GM23338 (cell line): Measurements from ENCODE around the gene PRDM5. TPM values are rescaled to one million over a fixed set of nuclear protein-coding genes. Genes with fewer than 3 reads are reported as not detected.
A peak's percentile ranks its signal among the peaks of the same experiment; 100 is the strongest.

Experiments
- ATAC-seq: fragments of 200-7000 bp; cut with Tn5 transposase; 3 replicates; pipeline ENCODE4 v1.9.1; 2020
- DNase-seq: peaks from one replicate; pipeline ENCODE4 v3.0.0-alpha.2; 2015; ENCODE audit warnings: low spot score
- H2AFZ ChIP-seq: fragments of 200-600 bp; sonication (generic); 2 replicates; pipeline ENCODE4 v1.8.0; 2016; ENCODE audit warnings: antibody characterized with exemption, mild to moderate bottlenecking, moderate library complexity
- H3F3A ChIP-seq: fragments of 200-600 bp; sonication (generic); replicated peaks from 2 replicates; pipeline ENCODE4 v1.8.0; 2017; ENCODE audit warnings: antibody characterized with exemption, mixed run types, low read depth
- H3K27ac ChIP-seq: fragments of 200-600 bp; sonication (generic); 2 replicates; pipeline ENCODE4 v1.6.1; 2016; ENCODE audit warnings: low read depth
- H3K27me3 ChIP-seq: fragments of 200-600 bp; sonication (generic); 2 replicates; pipeline ENCODE4 v1.8.0; 2016; ENCODE audit warnings: mild to moderate bottlenecking, mixed run types, moderate library complexity; ENCODE audit not compliant: insufficient read depth
- H3K36me3 ChIP-seq: fragments of 200-600 bp; sonication (generic); 2 replicates; pipeline ENCODE4 v1.8.0; 2016; ENCODE audit warnings: mild to moderate bottlenecking; ENCODE audit not compliant: insufficient read depth
- H3K4me1 ChIP-seq: fragments of 200-600 bp; sonication (generic); 2 replicates; pipeline ENCODE4 v1.8.0; 2016; ENCODE audit warnings: mild to moderate bottlenecking, moderate library complexity; ENCODE audit not compliant: insufficient read depth
- H3K4me2 ChIP-seq: fragments of 200-600 bp; sonication (generic); 2 replicates; pipeline ENCODE4 v1.7.1; 2017; ENCODE audit warnings: mixed run types
- H3K4me3 ChIP-seq: fragments of 200-600 bp; sonication (generic); 2 replicates; pipeline ENCODE4 v1.6.1; 2016; ENCODE audit warnings: mixed run types
- H3K79me2 ChIP-seq: fragments of 200-600 bp; sonication (generic); replicated peaks from 2 replicates; pipeline ENCODE4 v1.8.0; 2017; ENCODE audit warnings: mild to moderate bottlenecking; ENCODE audit not compliant: insufficient read depth
- H3K9me2 ChIP-seq: fragments of 200-600 bp; sonication (generic); 2 replicates; pipeline ENCODE4 v1.8.0; 2017; ENCODE audit not compliant: insufficient read depth
- H4K20me1 ChIP-seq: fragments of 200-600 bp; sonication (generic); replicated peaks from 2 replicates; pipeline ENCODE4 v1.8.0; 2017; ENCODE audit warnings: mild to moderate bottlenecking; ENCODE audit not compliant: insufficient read depth
- H3K27ac Mint-ChIP-seq: 2 replicates; pipeline ENCODE4 v1.8.0; 2020; ENCODE audit warnings: inconsistent platforms, mild to moderate bottlenecking, moderate library complexity, mixed read lengths
- H3K27me3 Mint-ChIP-seq: 3 replicates; pipeline ENCODE4 v1.8.0; 2022; ENCODE audit warnings: low read depth, mild to moderate bottlenecking, moderate library complexity, mixed read lengths, inconsistent platforms; ENCODE audit not compliant: insufficient read depth, poor library complexity
- H3K36me3 Mint-ChIP-seq: 3 replicates; pipeline ENCODE4 v1.8.0; 2021; ENCODE audit warnings: low read depth, mild to moderate bottlenecking, inconsistent platforms, moderate library complexity, mixed read lengths
- H3K4me1 Mint-ChIP-seq: 3 replicates; pipeline ENCODE4 v1.8.0; 2020; ENCODE audit warnings: mild to moderate bottlenecking, inconsistent platforms, mixed read lengths
- H3K4me3 Mint-ChIP-seq: 3 replicates; pipeline ENCODE4 v1.8.0; 2021; ENCODE audit warnings: moderate library complexity, mild to moderate bottlenecking, inconsistent platforms, mixed read lengths
- H3K9me3 Mint-ChIP-seq: 3 replicates; pipeline ENCODE4 v1.8.0; 2020; ENCODE audit warnings: moderate library complexity, mild to moderate bottlenecking, inconsistent platforms, mixed read lengths
- NANOG ChIP-seq: IDR thresholded peaks from 2 replicates; pipeline ENCODE4 v1.6.1; 2016; ENCODE audit warnings: antibody characterized with exemption, borderline replicate concordance
- POLR2AphosphoS5 ChIP-seq: IDR thresholded peaks from 2 replicates; pipeline ENCODE4 v1.6.1; 2016; ENCODE audit warnings: antibody characterized with exemption, low read depth
- ZNF331 ChIP-seq: fragments of 250-450 bp; sonication (Bioruptor Pico); IDR thresholded peaks from 2 replicates; pipeline ENCODE4 v1.5.0; 2020; ENCODE audit warnings: low read depth, mild to moderate bottlenecking, moderate library complexity
- polyA plus RNA-seq: library from polyadenylated mRNA; unstranded; fragments of >200 nt; fragmentation: Nextera tagmentation; extraction: Ambion mirVana; gene quantifications from 2 replicates; pipeline ENCODE4 v1.2.1, GENCODE V29; 2016
- total RNA-seq: library from RNA; depleted of rRNA; stranded (reverse); fragments of >200 nt; shearing (Covaris generic); gene quantifications from 2 replicates; pipeline ENCODE4 v1.2.3, GENCODE V29; 2014
- TF ChIP-seq, protein P1 (sequence below): fragments of 250-450 bp; sonication (Bioruptor Pico); IDR thresholded peaks from 2 replicates; pipeline ENCODE4 v1.5.0; 2020; ENCODE audit warnings: mild to moderate bottlenecking, moderate library complexity
- TF ChIP-seq, protein P2 (sequence below), 2 experiments: fragments of 200-600 bp in 1 of 2; sonication (generic) in 1 of 2; conservative IDR thresholded peaks; 2 replicates each; pipeline versions ENCODE4 v1.5.1 to v1.6.1; 2016 to 2017; ENCODE audit warnings: antibody characterized with exemption in 2 of 2, low read depth in 2 of 2, mild to moderate bottlenecking in 2 of 2, moderate library complexity in 1 of 2

PRDM5 gene
- total and polyA plus RNA-seq, 2 experiments from 2014 or later: 11.2 to 40.4 TPM

DNA sequence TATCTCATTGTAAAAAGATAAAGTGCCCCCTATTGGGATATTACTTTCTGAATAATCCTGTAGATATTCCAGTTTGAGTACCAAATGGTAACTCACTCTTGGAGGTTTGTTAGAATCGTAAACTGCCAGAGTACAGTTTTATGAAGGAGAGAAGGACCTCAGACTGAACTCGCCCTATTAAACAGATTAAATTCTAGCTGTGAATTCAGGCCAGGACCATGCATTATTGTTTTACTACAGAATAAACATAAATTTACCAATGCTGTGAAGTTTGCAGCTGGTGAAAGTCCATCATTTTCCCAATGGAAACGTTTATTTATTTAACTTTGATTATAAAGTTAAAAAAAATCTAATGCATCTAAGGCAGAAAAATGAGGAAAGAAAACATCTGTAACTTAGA lies 20.2 kb upstream of the PRDM5 start (continued):
- TF ChIP-seq, protein P1, sequence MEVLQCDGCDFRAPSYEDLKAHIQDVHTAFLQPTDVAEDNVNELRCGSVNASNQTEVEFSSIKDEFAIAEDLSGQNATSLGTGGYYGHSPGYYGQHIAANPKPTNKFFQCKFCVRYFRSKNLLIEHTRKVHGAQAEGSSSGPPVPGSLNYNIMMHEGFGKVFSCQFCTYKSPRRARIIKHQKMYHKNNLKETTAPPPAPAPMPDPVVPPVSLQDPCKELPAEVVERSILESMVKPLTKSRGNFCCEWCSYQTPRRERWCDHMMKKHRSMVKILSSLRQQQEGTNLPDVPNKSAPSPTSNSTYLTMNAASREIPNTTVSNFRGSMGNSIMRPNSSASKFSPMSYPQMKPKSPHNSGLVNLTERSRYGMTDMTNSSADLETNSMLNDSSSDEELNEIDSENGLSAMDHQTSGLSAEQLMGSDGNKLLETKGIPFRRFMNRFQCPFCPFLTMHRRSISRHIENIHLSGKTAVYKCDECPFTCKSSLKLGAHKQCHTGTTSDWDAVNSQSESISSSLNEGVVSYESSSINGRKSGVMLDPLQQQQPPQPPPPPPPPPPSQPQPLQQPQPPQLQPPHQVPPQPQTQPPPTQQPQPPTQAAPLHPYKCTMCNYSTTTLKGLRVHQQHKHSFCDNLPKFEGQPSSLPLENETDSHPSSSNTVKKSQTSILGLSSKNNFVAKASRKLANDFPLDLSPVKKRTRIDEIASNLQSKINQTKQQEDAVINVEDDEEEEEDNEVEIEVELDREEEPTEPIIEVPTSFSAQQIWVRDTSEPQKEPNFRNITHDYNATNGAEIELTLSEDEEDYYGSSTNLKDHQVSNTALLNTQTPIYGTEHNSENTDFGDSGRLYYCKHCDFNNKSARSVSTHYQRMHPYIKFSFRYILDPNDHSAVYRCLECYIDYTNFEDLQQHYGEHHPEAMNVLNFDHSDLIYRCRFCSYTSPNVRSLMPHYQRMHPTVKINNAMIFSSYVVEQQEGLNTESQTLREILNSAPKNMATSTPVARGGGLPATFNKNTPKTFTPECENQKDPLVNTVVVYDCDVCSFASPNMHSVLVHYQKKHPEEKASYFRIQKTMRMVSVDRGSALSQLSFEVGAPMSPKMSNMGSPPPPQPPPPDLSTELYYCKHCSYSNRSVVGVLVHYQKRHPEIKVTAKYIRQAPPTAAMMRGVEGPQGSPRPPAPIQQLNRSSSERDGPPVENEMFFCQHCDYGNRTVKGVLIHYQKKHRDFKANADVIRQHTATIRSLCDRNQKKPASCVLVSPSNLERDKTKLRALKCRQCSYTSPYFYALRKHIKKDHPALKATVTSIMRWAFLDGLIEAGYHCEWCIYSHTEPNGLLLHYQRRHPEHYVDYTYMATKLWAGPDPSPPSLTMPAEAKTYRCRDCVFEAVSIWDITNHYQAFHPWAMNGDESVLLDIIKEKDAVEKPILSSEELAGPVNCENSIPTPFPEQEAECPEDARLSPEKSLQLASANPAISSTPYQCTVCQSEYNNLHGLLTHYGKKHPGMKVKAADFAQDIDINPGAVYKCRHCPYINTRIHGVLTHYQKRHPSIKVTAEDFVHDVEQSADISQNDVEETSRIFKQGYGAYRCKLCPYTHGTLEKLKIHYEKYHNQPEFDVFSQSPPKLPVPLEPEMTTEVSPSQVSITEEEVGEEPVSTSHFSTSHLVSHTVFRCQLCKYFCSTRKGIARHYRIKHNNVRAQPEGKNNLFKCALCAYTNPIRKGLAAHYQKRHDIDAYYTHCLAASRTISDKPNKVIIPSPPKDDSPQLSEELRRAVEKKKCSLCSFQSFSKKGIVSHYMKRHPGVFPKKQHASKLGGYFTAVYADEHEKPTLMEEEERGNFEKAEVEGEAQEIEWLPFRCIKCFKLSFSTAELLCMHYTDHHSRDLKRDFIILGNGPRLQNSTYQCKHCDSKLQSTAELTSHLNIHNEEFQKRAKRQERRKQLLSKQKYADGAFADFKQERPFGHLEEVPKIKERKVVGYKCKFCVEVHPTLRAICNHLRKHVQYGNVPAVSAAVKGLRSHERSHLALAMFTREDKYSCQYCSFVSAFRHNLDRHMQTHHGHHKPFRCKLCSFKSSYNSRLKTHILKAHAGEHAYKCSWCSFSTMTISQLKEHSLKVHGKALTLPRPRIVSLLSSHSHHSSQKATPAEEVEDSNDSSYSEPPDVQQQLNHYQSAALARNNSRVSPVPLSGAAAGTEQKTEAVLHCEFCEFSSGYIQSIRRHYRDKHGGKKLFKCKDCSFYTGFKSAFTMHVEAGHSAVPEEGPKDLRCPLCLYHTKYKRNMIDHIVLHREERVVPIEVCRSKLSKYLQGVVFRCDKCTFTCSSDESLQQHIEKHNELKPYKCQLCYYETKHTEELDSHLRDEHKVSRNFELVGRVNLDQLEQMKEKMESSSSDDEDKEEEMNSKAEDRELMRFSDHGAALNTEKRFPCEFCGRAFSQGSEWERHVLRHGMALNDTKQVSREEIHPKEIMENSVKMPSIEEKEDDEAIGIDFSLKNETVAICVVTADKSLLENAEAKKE: no peak
- TF ChIP-seq, protein P2, sequence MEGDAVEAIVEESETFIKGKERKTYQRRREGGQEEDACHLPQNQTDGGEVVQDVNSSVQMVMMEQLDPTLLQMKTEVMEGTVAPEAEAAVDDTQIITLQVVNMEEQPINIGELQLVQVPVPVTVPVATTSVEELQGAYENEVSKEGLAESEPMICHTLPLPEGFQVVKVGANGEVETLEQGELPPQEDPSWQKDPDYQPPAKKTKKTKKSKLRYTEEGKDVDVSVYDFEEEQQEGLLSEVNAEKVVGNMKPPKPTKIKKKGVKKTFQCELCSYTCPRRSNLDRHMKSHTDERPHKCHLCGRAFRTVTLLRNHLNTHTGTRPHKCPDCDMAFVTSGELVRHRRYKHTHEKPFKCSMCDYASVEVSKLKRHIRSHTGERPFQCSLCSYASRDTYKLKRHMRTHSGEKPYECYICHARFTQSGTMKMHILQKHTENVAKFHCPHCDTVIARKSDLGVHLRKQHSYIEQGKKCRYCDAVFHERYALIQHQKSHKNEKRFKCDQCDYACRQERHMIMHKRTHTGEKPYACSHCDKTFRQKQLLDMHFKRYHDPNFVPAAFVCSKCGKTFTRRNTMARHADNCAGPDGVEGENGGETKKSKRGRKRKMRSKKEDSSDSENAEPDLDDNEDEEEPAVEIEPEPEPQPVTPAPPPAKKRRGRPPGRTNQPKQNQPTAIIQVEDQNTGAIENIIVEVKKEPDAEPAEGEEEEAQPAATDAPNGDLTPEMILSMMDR (conservative IDR thresholded peaks at IDR 0.05; ENCODE audit: low read depth in 2 of 2): no peak
- TF ChIP-seq NANOG (no peak), POLR2AphosphoS5 (no peak)

DNA sequence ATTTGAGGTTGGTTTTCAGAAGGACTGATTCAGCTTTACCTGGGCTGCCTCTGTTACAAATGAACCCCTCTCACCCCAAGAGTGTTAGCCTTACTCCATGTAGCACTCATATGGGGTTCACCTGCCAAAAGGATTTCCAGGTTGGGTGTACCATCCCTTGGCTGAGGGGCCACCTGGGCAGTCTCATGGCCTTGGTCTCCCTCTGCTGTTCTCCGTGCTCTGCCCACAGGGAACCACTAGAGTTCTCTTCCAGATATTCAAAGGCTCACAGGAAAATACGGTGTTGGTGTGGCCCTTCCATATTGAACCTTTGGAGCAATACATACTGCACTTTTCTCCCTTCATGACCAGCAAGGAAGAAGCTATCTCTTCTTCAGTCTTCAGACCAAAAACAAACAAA lies 18.0 kb upstream of the PRDM5 start:
- H2AFZ ChIP-seq: peak overlapping the region; percentile 28; the same call in 1 of the 2 replicates
- no peaks in the 10 kb centered on the region for H4K20me1 ChIP-seq
- Mint-ChIP-seq H3K4me1 (no peaks in the 10 kb centered on the region; the same call in 2 of the 3 replicates), H3K27me3 (no peaks in the 10 kb centered on the region), H3K9me3 (no peaks in the 10 kb centered on the region), H3K27ac (peak overlapping the region; percentile 26; the same call in 1 of the 2 replicates), H3K36me3 (no peaks in the 10 kb centered on the region), H3K4me3 (no peak overlapping the region)
- H3K27ac ChIP-seq: no peak overlapping the region
- DNase-seq (no peak), ATAC-seq (peak; percentile 39; the same call in 2 of the 3 replicates)
- no peaks in the 10 kb centered on the region for H3K4me1 ChIP-seq
- no peak overlapping the region for H3K4me2 ChIP-seq
- H3K27me3 ChIP-seq: no peaks in the 10 kb centered on the region
- H3F3A ChIP-seq: no peaks in the 10 kb centered on the region
- H3K79me2 ChIP-seq: no peaks in the 10 kb centered on the region
- H3K4me3 ChIP-seq: no peak overlapping the region
- H3K36me3 ChIP-seq: no peaks in the 10 kb centered on the region
- H3K9me2 ChIP-seq: peaks cover 9% of the 10 kb centered on the region
- TF ChIP-seq, protein P1: no peak
- no peak for TF ChIP-seq POLR2AphosphoS5
- TF ChIP-seq ZNF331 (CRISPR knock-in tag): no peak
